Endodermal cell (in vitro differentiated cells): Measurements from ENCODE around the gene CHAD. TPM values are rescaled to one million over a fixed set of nuclear protein-coding genes. Genes with fewer than 3 reads are reported as not detected.
A peak's percentile ranks its signal among the peaks of the same experiment; 100 is the strongest.
"Not testable (repeated sequence)": the region's sequence is repeated elsewhere in the genome, so short reads cannot be mapped to it uniquely, and the experiment has no call there.

Experiments
- DNase-seq: peaks from one replicate; pipeline ENCODE4 v3.0.0-alpha.2; 2017
- H3K27ac ChIP-seq: 2 replicates; pipeline ENCODE4 v1.5.1; 2013; ENCODE audit warnings: mild to moderate bottlenecking, low read depth, low read length, moderate library complexity
- H3K27me3 ChIP-seq: 2 replicates; pipeline ENCODE4 v1.6.1; 2013; ENCODE audit warnings: mild to moderate bottlenecking, low read length, moderate library complexity; ENCODE audit not compliant: insufficient read depth, control insufficient read depth, poor library complexity, severe bottlenecking
- H3K36me3 ChIP-seq: 2 replicates; pipeline ENCODE4 v1.7.0; 2013; ENCODE audit warnings: mild to moderate bottlenecking, low read length, moderate library complexity; ENCODE audit not compliant: control insufficient read depth, insufficient read depth
- H3K4me1 ChIP-seq: one replicate; pipeline ENCODE4 v1.7.0; 2013; ENCODE audit warnings: low read length; ENCODE audit not compliant: control insufficient read depth, insufficient read depth
- H3K4me3 ChIP-seq: 2 replicates; pipeline ENCODE4 v1.5.1; 2013; ENCODE audit warnings: mild to moderate bottlenecking, low read length, moderate library complexity
- H3K9ac ChIP-seq: 2 replicates; pipeline ENCODE4 v1.6.1; 2013; ENCODE audit warnings: mild to moderate bottlenecking, low read length, moderate library complexity; ENCODE audit not compliant: poor library complexity, severe bottlenecking; ENCODE audit errors: extremely low read depth
- H3K9me3 ChIP-seq: 2 replicates; pipeline ENCODE4 v1.6.1; 2013; ENCODE audit warnings: mild to moderate bottlenecking, low read length, moderate library complexity; ENCODE audit not compliant: control insufficient read depth
- H3K27ac Mint-ChIP-seq: 2 replicates; pipeline ENCODE4 v1.8.0; 2020; ENCODE audit warnings: mixed read lengths
- H3K27me3 Mint-ChIP-seq: 2 replicates; pipeline ENCODE4 v1.8.0; 2021; ENCODE audit warnings: mild to moderate bottlenecking, mixed read lengths; ENCODE audit not compliant: insufficient read depth
- H3K36me3 Mint-ChIP-seq: 2 replicates; pipeline ENCODE4 v1.8.0; 2020; ENCODE audit warnings: low read depth, mixed read lengths
- H3K4me1 Mint-ChIP-seq: 2 replicates; pipeline ENCODE4 v1.8.0; 2020; ENCODE audit warnings: mixed read lengths
- H3K4me3 Mint-ChIP-seq: 2 replicates; pipeline ENCODE4 v1.8.0; 2020; ENCODE audit warnings: mild to moderate bottlenecking, moderate library complexity, mixed read lengths
- H3K9me3 Mint-ChIP-seq: 2 replicates; pipeline ENCODE4 v1.8.0; 2020; ENCODE audit warnings: mild to moderate bottlenecking, mixed read lengths
- CTCF ChIP-seq: fragments of 200-600 bp; sonication (generic); conservative IDR thresholded peaks from 2 replicates; pipeline ENCODE4 v1.5.0; 2021; ENCODE audit warnings: antibody characterized with exemption, mild to moderate bottlenecking
- WGBS, 2 experiments: methylation state at CpG; one replicate each; pipeline versions ENCODE4 v1.1.5 to v1.1.7; 2013; ENCODE audit warnings: missing lambda C conversion rate in 2 of 2, mixed read lengths in 1 of 2; ENCODE audit not compliant: insufficient coverage in 1 of 2, insufficient read length in 1 of 2; 5-methylcytosine and 5-hydroxymethylcytosine counted together
- total RNA-seq, 2 donors: library from RNA; stranded (reverse); fragmentation: NEBNext Ultra II Directional in 1 of 2; extraction: Animal tissue kit (Norgen Biotek cat#: 25700) in 1 of 2; gene quantifications; 2 replicates in 1 of 2; 3 replicates in 1 of 2; pipeline ENCODE4 v1.2.1, GENCODE V29; 2021

CHAD gene
- total RNA-seq, 2 donors from 2014 or later, result 0.15 TPM; not detected in 1

GRCh38 chr17:50474523-50474922, 5.8 kb upstream of the CHAD start:
- no peak overlapping the region for H3K27ac ChIP-seq
- H3K4me1 ChIP-seq, result no peaks in the 10 kb centered on the region
- H3K9me3 Mint-ChIP-seq, result no peaks in the 10 kb centered on the region
- H3K36me3 ChIP-seq, result no peaks in the 10 kb centered on the region
- no peak overlapping the region for H3K4me3 ChIP-seq
- peaks cover 12% of the 10 kb centered on the region for H3K4me1 Mint-ChIP-seq
- no peaks in the 10 kb centered on the region for H3K9me3 ChIP-seq
- H3K27me3 ChIP-seq, result no peaks in the 10 kb centered on the region
- H3K9ac ChIP-seq, result no peak overlapping the region
- H3K4me3 Mint-ChIP-seq, result no peak overlapping the region
- H3K36me3 Mint-ChIP-seq, result peaks cover 27% of the 10 kb centered on the region
- TF ChIP-seq CTCF, result no peak
- WGBS, 2 experiments, result 75 to 91% methylated on average over 3 to 6 of the region's 6 CpGs
- peaks cover 34% of the 10 kb centered on the region for H3K27me3 Mint-ChIP-seq
- DNase-seq, result no peak
- H3K27ac Mint-ChIP-seq, result no peak overlapping the region

GRCh38 chr17:50473901-50474300, 5.2 kb upstream of the CHAD start:
- no peak overlapping the region for H3K27ac Mint-ChIP-seq
- Histone ChIP-seq H3K4me1 (no peaks in the 10 kb centered on the region), H3K9ac (no peak overlapping the region), H3K36me3 (no peaks in the 10 kb centered on the region), H3K9me3 (no peaks in the 10 kb centered on the region), H3K27ac (no peak overlapping the region), H3K4me3 (no peak overlapping the region), H3K27me3 (peaks cover 3% of the 10 kb centered on the region)
- H3K27me3 Mint-ChIP-seq, result peaks cover 40% of the 10 kb centered on the region
- TF ChIP-seq CTCF, result no peak
- WGBS, 2 experiments, result 88 to 97% methylated on average over 5 to 9 of the region's 11 CpGs
- no peak for DNase-seq
- no peak overlapping the region for H3K4me3 Mint-ChIP-seq
- peaks cover 12% of the 10 kb centered on the region for H3K4me1 Mint-ChIP-seq
- no peaks in the 10 kb centered on the region for H3K9me3 Mint-ChIP-seq
- H3K36me3 Mint-ChIP-seq, result peaks cover 26% of the 10 kb centered on the region

- DNase-seq, result peak; percentile 72
- Mint-ChIP-seq H3K27me3 (peaks cover 47% of the 10 kb centered on the region), H3K4me1 (peaks cover 13% of the 10 kb centered on the region), H3K36me3 (peaks cover 26% of the 10 kb centered on the region)
- H3K9me3 Mint-ChIP-seq, H3K9me3 ChIP-seq, H3K4me3 ChIP-seq, H3K4me3 Mint-ChIP-seq, H3K36me3 ChIP-seq, H3K4me1 ChIP-seq, H3K9ac ChIP-seq, H3K27ac Mint-ChIP-seq, H3K27ac ChIP-seq: not testable (repeated sequence)
- WGBS, 2 experiments, result 90 to 93% methylated on average over 8 to 13 of the region's 13 CpGs
- H3K27me3 ChIP-seq, result peaks cover 14% of the 10 kb centered on the region
- peak; percentile 49 for TF ChIP-seq CTCF
These were observed 4.1 kb upstream of the CHAD start for GRCh38 chr17:50472761-50473161.
